HepG2 (cell line): ENCODE data around the gene ZNF175. TPM values are rescaled to one million over a fixed set of nuclear protein-coding genes. Genes with fewer than 3 reads are reported as not detected.

ENCODE experiments used
- ATAC-seq: fragments of 200-7000 bp; cut with Tn5 transposase; 3 replicates; pipeline ENCODE4 v1.9.1; 2020; ENCODE audit warnings: mild to moderate bottlenecking, moderate library complexity
- BruUV-seq: library from RNA; stranded (reverse); fragments of 400-500 nt; replicated peaks from 2 replicates; lab custom pipeline; 2021; lab: Mats Ljungman, UMichigan
- CTCF ChIA-PET: fragments of 300-600 bp; formaldehyde crosslinking; extraction: SDS; loops from one replicate; lab custom pipeline; 2021; ENCODE audit warnings: low total read pairs, inconsistent platforms, low intra/inter-chr PET ratio; lab: Yijun Ruan, JAX
- POLR2A ChIA-PET: fragments of 350-600 bp; sonication (Branson Sonifier 250); formaldehyde crosslinking; loops from one replicate; lab custom pipeline; 2020; ENCODE audit warnings: antibody characterized with exemption, inconsistent platforms; lab: Yijun Ruan, JAX
- DNase-seq: peaks from one replicate; pipeline ENCODE4 v3.0.0-alpha.2; 2015; ENCODE audit warnings: low spot score
- FAIRE-seq: peaks from 3 replicates; lab custom pipeline; 2011; peaks lifted over from hg19 to GRCh38; lab: Jason Lieb, UNC
- H2AFZ ChIP-seq: one replicate; pipeline ENCODE4 v1.6.1; 2011; ENCODE audit warnings: low read length, inconsistent platforms
- H3K27ac ChIP-seq: fragments of 300-600 bp; 3 replicates; pipeline ENCODE4 v1.8.0; 2011; ENCODE audit warnings: mixed run types, mild to moderate bottlenecking, mixed read lengths, low read length, inconsistent platforms; ENCODE audit not compliant: insufficient read depth; ENCODE audit errors: extremely low read length
- H3K27me3 ChIP-seq, 2 experiments: fragments of 200-600 bp in 1 of 2; 2 replicates in 1 of 2; 3 replicates in 1 of 2; pipeline versions ENCODE4 v1.6.0 to v1.8.0; 2011; ENCODE audit warnings: low read length in 2 of 2, mild to moderate bottlenecking in 2 of 2, moderate library complexity in 2 of 2, inconsistent platforms in 1 of 2; ENCODE audit not compliant: insufficient read depth in 2 of 2, control insufficient read depth in 1 of 2
- H3K36me3 ChIP-seq, 2 experiments: fragments of 200-600 bp in 1 of 2; replicated peaks in 1 of 2; 2 replicates in 1 of 2; 3 replicates in 1 of 2; pipeline versions ENCODE4 v1.5.1 to v1.8.0; 2011; ENCODE audit warnings: low read length in 2 of 2, inconsistent platforms in 1 of 2; ENCODE audit not compliant: insufficient read depth in 2 of 2, control insufficient read depth in 1 of 2
- H3K4me1 ChIP-seq: 2 replicates; pipeline ENCODE4 v1.5.1; 2012; ENCODE audit warnings: low read length, inconsistent platforms; ENCODE audit not compliant: insufficient read depth
- H3K4me2 ChIP-seq: 2 replicates; pipeline ENCODE4 v1.6.0; 2011; ENCODE audit warnings: low read depth, low read length, inconsistent platforms
- H3K4me3 ChIP-seq, 3 experiments: fragments of 200-600 bp in 1 of 3; sonication (generic), shearing (Covaris generic) in 1 of 3; replicated peaks in 1 of 3; 2 replicates each; pipeline ENCODE4 v1.5.1; 2011 to 2016; ENCODE audit warnings: low read length in 3 of 3, inconsistent platforms in 2 of 3, low read depth in 2 of 3, mild to moderate bottlenecking in 2 of 3, control low read depth in 1 of 3, mixed read lengths in 1 of 3; ENCODE audit not compliant: insufficient read depth in 1 of 3
- H3K79me2 ChIP-seq: one replicate; pipeline ENCODE4 v1.6.1; 2011; ENCODE audit warnings: low read length, inconsistent platforms; ENCODE audit not compliant: insufficient read depth
- H3K9ac ChIP-seq: 2 replicates; pipeline ENCODE4 v1.6.0; 2011; ENCODE audit warnings: mild to moderate bottlenecking, low read depth, low read length, inconsistent platforms; ENCODE audit not compliant: insufficient read depth
- H3K9me3 ChIP-seq: 2 replicates; pipeline ENCODE4 v1.5.1; 2012; ENCODE audit warnings: mild to moderate bottlenecking, low read length
- H4K20me1 ChIP-seq: 2 replicates; pipeline ENCODE4 v1.6.0; 2011; ENCODE audit warnings: inconsistent platforms, mild to moderate bottlenecking, low read length, moderate library complexity; ENCODE audit not compliant: insufficient read depth
- DPF2 ChIP-seq: sonication (generic); formaldehyde crosslinking; IDR thresholded peaks from 2 replicates; pipeline ENCODE4 v1.4.0; 2020; ENCODE audit warnings: mild to moderate bottlenecking, low read depth, missing genetic modification reagents, borderline replicate concordance
- KDM2A ChIP-seq: sonication (generic); formaldehyde crosslinking; IDR thresholded peaks from 2 replicates; pipeline ENCODE4 v1.4.0; 2020; ENCODE audit warnings: low read depth, missing genetic modification reagents, borderline replicate concordance
- NBN ChIP-seq: fragments of 450-650 bp; conservative IDR thresholded peaks from 2 replicates; pipeline ENCODE4 v1.6.1; 2017
- TBX3 ChIP-seq: fragments of 450-650 bp; IDR thresholded peaks from 2 replicates; pipeline ENCODE4 v1.6.1; 2017; ENCODE audit warnings: antibody characterized with exemption, mild to moderate bottlenecking, inconsistent platforms, borderline replicate concordance
- ZBTB4 ChIP-seq: sonication (generic); formaldehyde crosslinking; IDR thresholded peaks from 2 replicates; pipeline ENCODE4 v1.4.0; 2020; ENCODE audit warnings: missing genetic modification reagents, mild to moderate bottlenecking, borderline replicate concordance
- ZFP41 ChIP-seq: sonication (generic); formaldehyde crosslinking; IDR thresholded peaks from 2 replicates; pipeline ENCODE4 v1.4.0; 2020; ENCODE audit warnings: mild to moderate bottlenecking, missing genetic modification reagents, borderline replicate concordance
- ZFP82 ChIP-seq: sonication (generic); formaldehyde crosslinking; IDR thresholded peaks from 2 replicates; pipeline ENCODE4 v1.5.1; 2020; ENCODE audit warnings: mild to moderate bottlenecking, missing genetic modification reagents, borderline replicate concordance
- ZNF597 ChIP-seq: sonication (generic); formaldehyde crosslinking; IDR thresholded peaks from 2 replicates; pipeline ENCODE4 v1.5.0; 2020; ENCODE audit warnings: missing genetic modification reagents
- WGBS: methylation state at CpG from one replicate; pipeline ENCODE4 v1.1.6; 2017; ENCODE audit warnings: low lambda C conversion rate; 5-methylcytosine and 5-hydroxymethylcytosine counted together
- in situ Hi-C: cut with HindIII; loops from 2 replicates; pipeline ENCODE4 v1.10.0; 2017; ENCODE audit warnings: low pct_unique_long_range_greater_than_20kb; ENCODE audit not compliant: extremely low pct_ligation_motif_present
- intact Hi-C: fragments of 100-400 bp; cut with micrococcal nuclease; formaldehyde crosslinking; loops from one replicate; pipeline ENCODE4 v1.10.0; 2022; ENCODE audit not compliant: unreplicated experiment
- polyA plus RNA-seq, 8 experiments: library from polyadenylated mRNA; depleted of rRNA in 3 of 8; stranded (reverse) in 7 of 8; unstranded in 1 of 8; fragments of >200 nt; fragmentation: Illumina TruSeq in 4 of 8; extraction: Trizol in 4 of 8; gene quantifications; 2 replicates each; pipeline versions ENCODE4 v1.2.1 to v1.2.3, GENCODE V29; 2011 to 2016; ENCODE audit warnings: low read depth in 4 of 8, missing spikeins in 1 of 8, mixed read lengths in 1 of 8; ENCODE audit not compliant: insufficient read depth in 1 of 8
- total RNA-seq, 5 experiments: library from RNA; depleted of rRNA; stranded (reverse); fragments of >200 nt; fragmentation: Illumina TruSeq; extraction: Trizol; gene quantifications; 2 replicates each; pipeline ENCODE4 v1.2.3, GENCODE V29; 2016; ENCODE audit warnings: low read depth in 1 of 5
- TF ChIP-seq, protein P1 (sequence below): sonication (generic); formaldehyde crosslinking; IDR thresholded peaks from 2 replicates; pipeline ENCODE4 v1.4.0; 2020; ENCODE audit warnings: missing genetic modification reagents, mild to moderate bottlenecking, borderline replicate concordance

Gene ZNF175
- total and polyA plus RNA-seq, 2 of the 13 experiments (the other 11 are each of a cell fraction or from before 2014, with no cell fraction given), result 1.2 to 1.5 TPM

DNA sequence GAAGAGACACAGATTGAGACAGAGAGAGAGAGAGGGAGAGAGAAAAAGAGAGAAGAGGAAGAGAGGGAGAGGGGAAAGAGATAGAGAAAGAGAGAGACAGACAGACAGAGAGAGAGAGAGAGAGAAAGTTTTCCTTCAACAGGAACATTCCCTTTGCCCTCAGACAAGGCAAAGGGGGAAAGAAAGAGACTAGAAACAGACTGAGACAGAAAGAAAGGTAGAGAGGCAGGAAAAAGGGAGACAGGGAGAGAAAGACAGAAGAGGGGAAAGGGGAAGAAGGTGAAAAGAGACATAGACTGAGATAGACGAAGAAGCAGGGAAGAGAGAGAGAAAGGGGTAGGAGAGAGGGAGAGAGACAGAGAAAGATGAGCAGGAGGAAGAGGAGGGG, 18.5 kb upstream of the ZNF175 start:
- ChIA-PET POLR2A (no interaction called here), CTCF (no interaction called here)
- no peaks in the 10 kb centered on the region for H3K4me1 ChIP-seq
- H3K36me3 ChIP-seq, result no peaks in the 10 kb centered on the region
- intact Hi-C loops (no loop called here), in situ Hi-C loops (no loop called here)
- H3K9ac ChIP-seq, result no peak overlapping the region
- no peak overlapping the region for H3K4me2 ChIP-seq
- H2AFZ ChIP-seq, result no peak overlapping the region
- BruUV-seq, result no TSS peak
- TF ChIP-seq NBN, result 0 out of 2 replicates have a peak, but pooled peaks have one; percentile 27
- TF ChIP-seq ZFP82 (CRISPR knock-in tag), result no peak
- DNase-seq (no peak), FAIRE-seq (no peak), ATAC-seq (no peak)
- H3K79me2 ChIP-seq, result no peaks in the 10 kb centered on the region
- no peak overlapping the region for H3K4me3 ChIP-seq
- 2% methylated on average over 1 of the region's 1 CpG for WGBS
- no peaks in the 10 kb centered on the region for H3K9me3 ChIP-seq
- H3K27me3 ChIP-seq, result no peaks in the 10 kb centered on the region; a peak in 1 of 5 replicates
- H3K27ac ChIP-seq, result no peak overlapping the region
- peaks cover 9% of the 10 kb centered on the region for H4K20me1 ChIP-seq

DNA sequence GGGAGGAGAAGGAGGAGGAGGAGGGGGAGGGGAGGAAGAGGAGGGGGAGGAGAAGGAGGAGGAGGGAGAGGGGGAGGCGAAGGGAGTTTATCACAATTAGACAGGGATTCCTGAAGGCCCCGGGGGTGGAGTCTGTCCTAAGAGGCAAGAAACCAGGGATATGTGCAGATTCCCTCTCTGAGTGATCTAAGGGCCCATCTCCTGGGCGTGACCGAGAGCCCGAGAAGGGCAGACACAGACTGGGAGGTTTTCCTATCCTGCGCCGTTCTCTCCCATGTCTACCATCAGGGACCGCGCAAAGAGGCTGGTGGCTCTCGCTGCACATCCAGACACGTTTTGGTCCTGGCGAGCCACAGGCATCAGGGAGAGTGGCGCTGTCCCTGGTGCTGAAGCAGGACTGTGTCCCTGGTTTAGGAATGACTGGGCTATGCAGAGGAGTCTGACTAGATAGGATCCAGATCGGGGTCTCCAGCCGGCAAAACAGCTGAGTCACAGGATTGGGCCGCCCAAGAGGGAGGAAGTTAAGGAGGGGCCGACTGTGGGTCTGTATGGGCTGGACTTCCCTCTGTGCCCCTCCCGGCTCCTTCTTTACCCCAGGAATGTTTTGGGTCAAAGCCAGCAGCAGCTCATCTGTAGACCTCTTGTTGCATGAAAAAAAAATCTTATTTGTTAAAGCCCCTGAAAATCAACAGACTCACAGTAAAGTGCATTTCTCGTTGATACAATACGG, 17.9 kb upstream of the ZNF175 start:
- no peaks in the 10 kb centered on the region for H3K9me3 ChIP-seq
- H3K79me2 ChIP-seq, result no peaks in the 10 kb centered on the region
- H3K4me2 ChIP-seq, result no peak overlapping the region
- H3K9ac ChIP-seq, result no peak overlapping the region
- peaks cover 9% of the 10 kb centered on the region for H4K20me1 ChIP-seq
- ChIA-PET POLR2A (no interaction called here), CTCF (no interaction called here)
- 22% methylated on average over 9 of the region's 20 CpGs for WGBS
- BruUV-seq, result no TSS peak
- in situ Hi-C loops, result no loop called here
- intact Hi-C loops, result no loop called here
- H3K27me3 ChIP-seq, result no peaks in the 10 kb centered on the region; a peak in 1 of 5 replicates
- H3K27ac ChIP-seq, result no peak overlapping the region
- peak; percentile 8 for FAIRE-seq
- H3K36me3 ChIP-seq, result no peaks in the 10 kb centered on the region
- H3K4me1 ChIP-seq, result no peaks in the 10 kb centered on the region
- peak; percentile 39 for DNase-seq
- no peak overlapping the region for H2AFZ ChIP-seq
- peak; percentile 66 for ATAC-seq
- H3K4me3 ChIP-seq, result no peak overlapping the region
- no peak for TF ChIP-seq ZBTB4 (CRISPR knock-in tag)
- no peak for TF ChIP-seq TBX3
- no peak for TF ChIP-seq ZFP41
- no peak for TF ChIP-seq ZNF597 (CRISPR knock-in tag)
- no peak for TF ChIP-seq DPF2
- TF ChIP-seq, protein P1, sequence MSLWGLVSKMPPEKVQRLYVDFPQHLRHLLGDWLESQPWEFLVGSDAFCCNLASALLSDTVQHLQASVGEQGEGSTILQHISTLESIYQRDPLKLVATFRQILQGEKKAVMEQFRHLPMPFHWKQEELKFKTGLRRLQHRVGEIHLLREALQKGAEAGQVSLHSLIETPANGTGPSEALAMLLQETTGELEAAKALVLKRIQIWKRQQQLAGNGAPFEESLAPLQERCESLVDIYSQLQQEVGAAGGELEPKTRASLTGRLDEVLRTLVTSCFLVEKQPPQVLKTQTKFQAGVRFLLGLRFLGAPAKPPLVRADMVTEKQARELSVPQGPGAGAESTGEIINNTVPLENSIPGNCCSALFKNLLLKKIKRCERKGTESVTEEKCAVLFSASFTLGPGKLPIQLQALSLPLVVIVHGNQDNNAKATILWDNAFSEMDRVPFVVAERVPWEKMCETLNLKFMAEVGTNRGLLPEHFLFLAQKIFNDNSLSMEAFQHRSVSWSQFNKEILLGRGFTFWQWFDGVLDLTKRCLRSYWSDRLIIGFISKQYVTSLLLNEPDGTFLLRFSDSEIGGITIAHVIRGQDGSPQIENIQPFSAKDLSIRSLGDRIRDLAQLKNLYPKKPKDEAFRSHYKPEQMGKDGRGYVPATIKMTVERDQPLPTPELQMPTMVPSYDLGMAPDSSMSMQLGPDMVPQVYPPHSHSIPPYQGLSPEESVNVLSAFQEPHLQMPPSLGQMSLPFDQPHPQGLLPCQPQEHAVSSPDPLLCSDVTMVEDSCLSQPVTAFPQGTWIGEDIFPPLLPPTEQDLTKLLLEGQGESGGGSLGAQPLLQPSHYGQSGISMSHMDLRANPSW (CRISPR knock-in tag), result no peak
- peak; percentile 66; the same call in 1 of the 2 replicates for TF ChIP-seq KDM2A (CRISPR knock-in tag)
